Measurements from ENCODE around the gene SRRM1. TPM values are rescaled to one million over a fixed set of nuclear protein-coding genes. Genes with fewer than 3 reads are reported as not detected.
"Not testable (repeated sequence)": the region's sequence is repeated elsewhere in the genome, so short reads cannot be mapped to it uniquely, and the experiment has no call there.

SRRM1 gene
- total RNA-seq, 4 donors from 2014 or later: 44.0 to 91.2 (median 58.1) TPM

DNA sequence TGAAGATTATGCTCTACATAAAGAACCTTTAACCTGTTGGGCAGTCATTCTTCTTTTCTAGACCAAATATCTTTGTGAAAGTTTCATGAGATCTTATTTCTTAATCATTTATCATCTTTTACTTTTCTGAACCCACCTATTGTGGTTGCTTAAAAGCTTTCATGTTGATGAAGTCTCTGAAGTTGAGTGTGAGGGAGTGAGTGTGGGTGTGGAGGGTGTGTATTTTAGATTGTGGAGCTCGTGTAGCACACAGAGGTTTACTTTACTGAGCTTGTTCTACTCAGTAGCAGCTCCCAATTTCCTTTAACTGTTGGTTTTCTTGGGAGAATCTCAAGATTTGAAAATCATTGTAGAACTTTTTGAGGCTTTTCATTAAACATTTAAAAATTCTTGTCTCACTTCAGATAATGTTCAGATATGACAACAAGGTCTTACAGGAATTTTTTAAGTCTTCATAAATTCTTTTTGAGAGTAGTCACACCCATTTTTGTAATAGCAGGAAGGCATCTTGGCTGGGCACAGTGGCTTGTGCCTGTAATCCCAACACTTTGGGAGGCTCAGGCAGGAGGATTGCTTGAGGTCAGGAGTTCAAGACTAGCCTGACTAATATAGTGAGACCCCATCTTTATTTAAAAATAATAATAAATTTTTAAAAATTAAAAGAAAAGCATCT, 17.0 kb downstream of the SRRM1 start:
- WGBS, 2 donors: 32 to 41% methylated on average over 1 of the region's 1 CpG
- H3K27ac ChIP-seq: no peak overlapping the region
- no peak overlapping the region for H3K4me3 ChIP-seq
- H3K4me1 ChIP-seq: no peaks in the 10 kb centered on the region
- peaks cover 28 to 100% (median 63%) of the 10 kb centered on the region in 3 donors for H3K36me3 ChIP-seq
- H3K27me3 ChIP-seq: no peaks in the 10 kb centered on the region
- DNase-seq: no peak
- intact Hi-C loops (cut with DNase I): no loop called here
- no peak for TF ChIP-seq POLR2A (IDR thresholded peaks at IDR 0.05)
- no peak for TF ChIP-seq CTCF (IDR thresholded peaks at IDR 0.05)
- H3K9me3 ChIP-seq: no peaks in the 10 kb centered on the region

- Histone ChIP-seq H3K9me3 (no peaks in the 10 kb centered on the region), H3K27me3 (no peaks in the 10 kb centered on the region), H3K27ac (no peak overlapping the region), H3K36me3 (peaks cover 43 to 100% (median 69%) of the 10 kb centered on the region in 3 donors), H3K4me1 (no peaks in the 10 kb centered on the region), H3K4me3 (no peak overlapping the region)
- WGBS, 2 donors: 88 to 92% methylated on average over 2 of the region's 2 CpGs
- intact Hi-C loops (cut with DNase I): no loop called here
- TF ChIP-seq CTCF (IDR thresholded peaks at IDR 0.05) (no peak), POLR2A (IDR thresholded peaks at IDR 0.05) (no peak)
- DNase-seq: no peak
Observed at GRCh38 chr1:24664507-24665033, 21.5 kb downstream of the SRRM1 start.

DNA sequence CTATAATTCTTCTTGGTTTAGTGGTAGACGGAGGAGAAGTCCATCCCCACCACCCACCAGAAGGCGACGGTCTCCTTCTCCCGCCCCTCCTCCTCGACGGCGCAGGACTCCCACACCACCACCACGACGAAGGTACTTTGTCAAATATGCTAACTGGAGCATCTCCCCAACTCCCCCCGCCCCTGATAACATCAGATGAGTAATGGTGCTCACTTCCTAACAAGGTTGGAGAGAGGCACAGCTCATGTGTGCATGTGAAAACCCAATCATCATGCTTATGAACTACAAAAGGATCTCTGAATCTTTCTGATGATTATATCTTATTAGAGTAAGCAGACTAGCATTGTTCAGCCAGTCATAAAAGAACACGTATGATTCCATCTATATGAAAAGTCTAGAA, 23.7 kb downstream of the SRRM1 start:
- TF ChIP-seq POLR2A (IDR thresholded peaks at IDR 0.05): no peak
- no peak for TF ChIP-seq CTCF (IDR thresholded peaks at IDR 0.05)
- H3K4me3 ChIP-seq: no peak overlapping the region
- intact Hi-C loops (cut with DNase I): no loop called here
- no peaks in the 10 kb centered on the region for H3K4me1 ChIP-seq
- 81 to 88% methylated on average over 9 to 10 of the region's 11 CpGs for WGBS, 2 donors
- no peaks in the 10 kb centered on the region for H3K9me3 ChIP-seq
- no peaks in the 10 kb centered on the region for H3K27me3 ChIP-seq
- H3K36me3 ChIP-seq: peaks cover 50 to 100% (median 72%) of the 10 kb centered on the region in 3 donors
- no peak for DNase-seq
- H3K27ac ChIP-seq: no peak overlapping the region

DNA sequence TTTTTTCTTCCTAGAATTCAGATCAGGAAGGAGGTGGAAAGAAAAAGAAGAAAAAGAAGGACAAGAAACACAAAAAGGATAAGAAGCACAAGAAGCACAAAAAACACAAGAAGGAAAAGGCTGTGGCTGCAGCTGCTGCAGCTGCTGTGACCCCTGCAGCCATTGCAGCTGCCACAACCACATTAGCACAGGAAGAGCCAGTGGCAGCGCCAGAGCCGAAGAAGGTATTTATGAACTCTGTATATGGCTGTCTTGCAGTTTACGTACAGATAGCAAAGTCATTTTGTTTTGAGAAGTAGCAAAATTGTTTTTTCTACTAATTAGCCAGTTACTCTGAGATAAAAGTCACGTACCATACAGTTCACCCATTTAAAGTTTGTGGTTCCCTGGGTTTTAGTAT, 28.3 kb downstream of the SRRM1 start:
- H3K27ac ChIP-seq; intact Hi-C loops (cut with DNase I); DNase-seq; H3K27me3 ChIP-seq; H3K4me1 ChIP-seq; H3K9me3 ChIP-seq; H3K4me3 ChIP-seq: not testable (repeated sequence)
- H3K36me3 ChIP-seq: peaks cover 37 to 100% (median 53%) of the 10 kb centered on the region in 3 donors
- WGBS, 2 donors: 82 to 89% methylated on average over 4 of the region's 4 CpGs

GRCh38 chr1:24672686-24673085, 29.6 kb downstream of the SRRM1 start:
- H3K4me3 ChIP-seq; DNase-seq; H3K9me3 ChIP-seq; H3K27me3 ChIP-seq; intact Hi-C loops (cut with DNase I); H3K27ac ChIP-seq; H3K4me1 ChIP-seq: not testable (repeated sequence)
- WGBS, 2 donors: 20 to 43% methylated on average over 1 of the region's 1 CpG
- peaks cover 26 to 99% (median 45%) of the 10 kb centered on the region in 3 donors for H3K36me3 ChIP-seq

DNA sequence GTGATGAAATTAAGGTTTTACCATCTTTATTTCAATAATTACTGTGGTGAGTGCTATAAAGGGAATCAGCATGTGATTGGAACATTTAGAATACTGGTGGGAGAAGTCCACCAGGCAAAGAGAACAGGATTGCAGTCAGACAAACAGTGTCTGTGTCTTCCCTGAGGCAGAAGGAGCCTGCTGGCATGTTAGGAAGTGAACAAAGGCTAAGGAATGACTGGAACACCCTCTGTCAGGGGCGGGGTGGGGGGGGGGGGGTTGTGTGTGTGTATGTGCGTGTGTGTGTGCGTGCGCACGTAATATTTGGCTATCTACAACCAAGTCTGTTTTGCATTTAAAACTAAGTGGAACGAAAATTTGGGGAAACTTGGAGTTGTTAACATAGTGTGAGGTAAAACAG, 30.2 kb downstream of the SRRM1 start:
- Histone ChIP-seq H3K4me3 (no peak overlapping the region), H3K4me1 (peaks cover 0 to 2% (median 0%) of the 10 kb centered on the region in 3 donors), H3K9me3 (no peaks in the 10 kb centered on the region), H3K36me3 (peaks cover 23 to 92% (median 38%) of the 10 kb centered on the region in 3 donors), H3K27me3 (no peaks in the 10 kb centered on the region), H3K27ac (no peak overlapping the region)
- 88 to 93% methylated on average over 6 of the region's 6 CpGs for WGBS, 2 donors
- DNase-seq: no peak
- intact Hi-C loops (cut with DNase I): no loop called here
- no peak for TF ChIP-seq CTCF (IDR thresholded peaks at IDR 0.05)
- TF ChIP-seq POLR2A (IDR thresholded peaks at IDR 0.05): no peak

DNA sequence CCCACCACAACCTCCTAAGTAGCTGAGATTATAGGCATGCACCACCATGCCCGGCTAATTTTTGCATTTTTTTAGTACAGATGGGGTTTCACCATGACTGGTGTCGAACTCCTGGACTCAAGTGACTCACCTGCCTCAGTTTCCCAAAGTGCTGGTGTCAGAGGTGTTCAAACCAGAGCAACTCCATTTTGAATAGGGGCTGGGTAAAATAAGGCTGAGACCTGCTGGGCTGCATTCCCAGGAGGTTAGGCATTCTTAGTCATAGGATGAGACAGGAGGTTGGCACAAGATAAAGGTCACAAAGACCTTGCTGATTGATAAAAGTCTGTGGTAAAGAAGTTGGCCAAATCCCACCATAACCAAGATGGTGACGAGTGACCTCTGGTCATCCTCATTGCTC, 35.3 kb downstream of the SRRM1 start:
- H3K9me3 ChIP-seq; H3K4me1 ChIP-seq; DNase-seq; H3K27ac ChIP-seq; intact Hi-C loops (cut with DNase I); H3K4me3 ChIP-seq; H3K27me3 ChIP-seq: not testable (repeated sequence)
- H3K36me3 ChIP-seq: peaks cover 3 to 41% (median 6%) of the 10 kb centered on the region in 3 donors
- WGBS, 2 donors: 68 to 74% methylated on average over 2 to 3 of the region's 3 CpGs
